GM12872 (cell line): ENCODE data around the gene NOTCH3.

Experiments used
- CTCF ChIP-seq: IDR thresholded peaks from 3 replicates; pipeline ENCODE4 v1.5.1; 2011; ENCODE audit warnings: low read depth, mild to moderate bottlenecking, low read length, moderate library complexity; ENCODE audit not compliant: insufficient read depth

The NOTCH3 gene

DNA sequence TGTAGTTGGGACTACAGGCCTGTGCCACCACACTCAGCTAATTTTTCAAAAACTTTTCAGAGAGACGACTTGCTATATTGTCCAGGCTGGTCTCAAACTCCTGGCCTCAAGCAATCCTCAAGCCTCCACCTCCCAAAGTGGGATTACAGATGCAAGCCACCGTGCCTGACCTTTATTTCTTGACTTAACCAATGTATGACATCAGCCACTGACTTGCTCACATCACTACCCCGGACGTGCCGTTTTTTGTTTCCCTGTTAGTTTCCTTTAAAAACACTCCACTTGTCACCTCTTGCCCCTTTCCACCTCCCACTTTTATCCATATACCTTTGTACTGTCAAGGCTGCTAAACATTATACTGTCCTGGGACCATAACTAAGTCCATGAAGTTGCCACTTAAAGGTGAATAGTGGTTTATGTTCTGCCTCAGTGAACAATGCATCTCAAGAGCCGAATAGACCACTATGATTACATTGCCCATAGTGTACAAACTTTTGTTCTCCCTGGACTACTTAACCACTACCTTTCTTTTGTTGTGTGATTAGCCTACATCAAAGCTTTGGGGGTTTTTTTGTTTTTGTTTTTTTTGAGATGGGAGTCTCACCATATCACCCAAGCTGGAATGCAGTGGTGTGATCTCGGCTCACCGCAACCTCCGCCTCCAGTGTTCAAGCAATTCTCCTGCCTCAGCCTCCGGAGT lies 33.8 kb upstream of the NOTCH3 start:
- TF ChIP-seq CTCF = no peak

GRCh38 chr19:15231271-15231670 lies 30.5 kb upstream of the NOTCH3 start:
- TF ChIP-seq CTCF = no peak

- no peak for TF ChIP-seq CTCF
These were observed 26.5 kb upstream of the NOTCH3 start for GRCh38 chr19:15227261-15227660.

DNA sequence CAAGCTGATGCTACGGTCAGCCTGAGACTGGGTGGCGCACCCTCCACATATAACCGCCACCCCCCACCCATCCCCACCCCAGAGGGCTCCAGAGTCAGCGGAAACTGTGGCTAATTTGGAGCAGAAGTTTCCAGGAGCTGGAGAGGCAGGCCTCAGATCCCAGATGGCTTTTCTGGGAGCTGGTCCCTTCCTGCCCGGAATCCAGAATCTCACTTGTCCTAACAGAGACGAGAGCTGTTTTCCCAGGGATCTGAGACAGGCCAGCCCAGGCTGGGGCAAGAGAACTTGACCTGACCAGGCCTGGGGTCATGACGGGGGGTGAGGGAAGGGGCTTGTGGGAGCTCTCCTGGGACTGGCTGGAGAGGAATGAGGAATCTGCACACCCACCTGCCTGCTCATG lies 25.0 kb upstream of the NOTCH3 start:
- no peak for TF ChIP-seq CTCF

DNA sequence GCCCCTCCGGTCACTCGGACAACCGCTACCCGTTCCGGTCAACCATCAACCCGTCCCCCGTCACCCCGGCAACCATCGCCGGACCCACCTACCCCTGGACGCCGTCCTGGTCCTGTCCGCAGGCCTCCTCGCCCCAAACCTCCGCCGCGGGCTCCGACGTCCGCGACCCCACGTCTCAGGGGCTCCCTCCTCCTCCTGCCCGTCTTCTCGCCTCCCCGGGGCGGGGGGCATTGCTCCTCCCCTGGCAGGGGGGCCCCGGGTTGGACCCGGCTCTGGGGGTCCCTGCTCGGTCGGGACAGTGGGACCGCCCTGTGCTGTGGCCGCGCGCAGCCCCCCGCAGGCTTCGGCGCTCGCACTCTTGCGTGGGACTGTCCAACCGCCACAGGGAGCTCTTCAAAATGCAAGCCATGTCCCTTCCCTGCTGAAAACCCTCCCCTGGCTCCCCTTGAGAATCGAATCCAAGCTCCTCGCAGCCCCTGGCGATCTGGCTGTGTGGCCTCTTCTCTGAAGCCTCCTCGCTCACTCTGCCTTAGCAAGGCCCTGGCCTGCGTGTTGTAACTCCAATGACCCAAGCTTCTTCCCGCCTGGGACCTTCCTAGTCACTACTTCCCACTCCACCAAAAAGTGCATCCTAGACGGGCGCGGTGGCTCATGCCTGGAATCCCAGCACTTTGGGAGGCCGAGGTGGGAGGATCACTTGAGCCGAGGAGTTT lies 23.0 kb upstream of the NOTCH3 start:
- no peak for TF ChIP-seq CTCF

DNA sequence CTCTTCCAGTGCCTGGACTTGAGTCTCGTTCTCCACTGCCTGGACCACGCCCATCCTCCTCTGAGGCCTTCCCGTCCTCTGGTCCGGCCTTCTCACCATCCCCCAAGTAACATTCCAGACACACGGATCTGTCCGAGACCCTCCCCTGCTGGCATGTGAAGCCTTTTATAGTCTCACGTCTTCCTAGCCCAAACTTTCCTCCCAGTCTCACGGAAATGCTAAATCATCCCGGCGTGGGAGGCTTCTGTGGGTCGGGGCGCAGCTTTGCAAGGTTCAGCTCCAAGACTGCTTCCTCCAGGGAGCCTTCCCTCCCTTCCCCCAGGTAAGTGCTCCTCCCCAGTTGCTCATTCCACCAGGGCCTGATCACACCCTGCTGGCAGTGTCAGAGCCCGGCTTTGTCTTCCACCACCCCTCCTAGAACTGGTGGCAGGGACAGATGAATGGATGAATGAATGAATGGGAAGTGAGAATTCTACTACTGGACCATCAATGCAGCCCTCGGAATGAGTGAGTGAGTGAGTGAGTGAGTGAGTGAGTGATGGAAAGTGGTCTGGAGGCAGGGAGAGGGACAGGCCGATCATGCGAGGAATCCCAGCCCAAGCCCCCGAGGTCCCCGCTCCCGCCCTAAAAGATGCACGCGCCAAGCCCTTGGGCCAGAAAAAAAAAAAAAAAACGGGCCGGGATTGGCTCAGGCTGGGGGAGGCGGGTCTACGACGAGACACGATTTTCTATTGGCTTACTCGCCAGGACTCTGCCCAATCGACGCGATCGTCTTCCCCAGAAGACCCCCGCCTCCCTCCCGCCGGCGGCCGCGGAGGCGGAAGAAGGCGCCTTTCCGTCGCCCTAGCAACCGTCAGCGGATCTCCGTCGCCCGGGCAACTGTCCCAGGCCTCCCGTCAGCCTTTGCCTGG lies 22.2 kb upstream of the NOTCH3 start:
- no peak for TF ChIP-seq CTCF

- TF ChIP-seq CTCF = no peak
These were observed 20.0 kb upstream of the NOTCH3 start for GRCh38 chr19:15220833-15221232.
